Medulla oblongata (tissue), 1 donor: ENCODE results near the gene GRIN2C.

Experiments used
- DNase-seq: peaks from one replicate; pipeline ENCODE4 v3.0.0-alpha.2; 2015; ENCODE audit errors: extremely low spot score

GRIN2C gene

DNA sequence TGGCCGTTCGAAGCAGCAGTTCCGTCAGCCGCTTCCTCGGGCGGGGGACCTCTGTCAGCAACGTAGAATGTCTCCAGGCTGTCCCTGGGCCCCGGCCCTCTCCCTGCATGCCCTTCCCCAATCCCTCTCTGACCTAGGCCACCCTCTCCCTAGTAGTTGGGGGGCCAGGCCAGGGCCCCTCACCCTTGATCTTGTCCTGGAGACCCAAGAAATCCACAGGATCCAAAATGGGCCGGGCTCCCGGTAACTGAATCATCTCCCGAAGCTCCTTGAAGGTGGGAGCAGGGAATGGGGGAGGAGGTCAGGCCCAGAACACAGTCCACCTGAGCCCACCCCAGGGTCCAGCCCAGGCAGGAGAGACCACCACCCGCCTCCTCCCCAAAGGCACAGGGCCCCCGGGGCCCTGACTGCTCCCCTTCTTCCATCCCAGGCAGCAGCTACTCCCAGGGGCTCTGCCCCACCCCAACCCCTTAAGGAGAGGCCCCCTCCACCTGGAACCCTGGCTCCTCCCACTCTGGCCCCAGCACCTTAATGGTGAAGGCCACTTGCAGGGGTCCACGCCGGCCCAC lies 4.7 kb upstream of the GRIN2C start:
- no peak for DNase-seq

DNA sequence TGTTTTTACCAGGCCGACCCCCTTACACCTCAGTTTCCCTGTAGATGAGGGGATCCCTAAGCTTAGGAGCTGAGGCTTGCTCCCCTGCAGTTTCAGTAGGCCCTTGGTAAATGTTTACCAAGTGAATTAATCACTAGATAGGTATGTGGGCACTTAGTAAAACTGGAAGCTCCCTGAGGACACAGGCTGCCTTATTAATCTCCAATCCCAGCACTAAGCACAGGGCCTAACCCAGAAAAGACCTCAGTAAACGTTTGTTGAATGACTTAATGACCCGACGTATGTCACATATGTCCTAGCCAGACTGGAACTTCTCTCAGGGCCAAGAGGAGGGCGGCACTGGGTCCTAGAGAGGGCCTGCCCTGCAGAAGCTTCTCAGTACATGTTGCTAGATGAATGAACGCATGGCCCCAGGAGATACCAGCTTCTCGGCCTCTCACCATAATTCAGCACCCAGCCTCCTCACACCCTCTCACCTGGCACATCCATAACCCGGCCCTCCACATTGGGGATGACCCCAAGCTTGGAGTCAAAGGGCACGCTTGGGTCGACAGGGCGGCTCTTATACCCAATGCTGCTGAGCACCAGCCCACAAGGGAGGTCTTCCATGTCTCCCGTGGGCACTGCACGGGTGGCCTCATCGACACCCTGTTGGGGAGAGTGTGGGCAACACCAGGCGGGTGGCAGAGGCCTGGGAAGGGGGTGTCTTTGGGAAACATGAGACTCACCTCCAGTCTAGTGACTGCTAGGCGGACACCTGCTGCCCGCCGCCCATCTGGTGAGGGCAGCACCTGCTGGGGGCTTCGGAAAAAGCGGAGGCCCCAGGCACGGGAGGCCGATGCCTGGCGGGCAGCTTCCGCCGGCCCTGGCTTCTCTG lies 4.0 kb upstream of the GRIN2C start:
- no peak for DNase-seq

DNA sequence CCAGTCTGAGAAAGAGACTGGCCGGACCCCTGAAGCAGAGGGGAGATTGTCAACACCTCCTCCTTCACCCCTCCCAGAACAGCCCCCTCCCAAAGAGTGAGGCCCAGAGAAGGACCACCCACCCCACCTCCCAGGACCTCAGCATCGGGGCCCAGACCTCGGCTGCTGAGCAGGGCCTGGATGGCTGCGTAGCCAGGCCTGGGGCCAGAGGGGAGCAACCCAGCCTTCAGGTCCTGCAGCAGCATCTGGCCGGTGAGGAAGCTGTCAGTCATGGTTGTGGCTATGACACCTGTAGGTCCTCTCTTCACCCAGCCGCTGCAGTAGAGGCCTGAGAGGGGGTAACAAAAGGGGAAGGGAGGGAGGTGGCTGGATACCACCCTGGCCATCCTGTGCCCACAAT lies 3.2 kb upstream of the GRIN2C start:
- DNase-seq = no peak

DNA sequence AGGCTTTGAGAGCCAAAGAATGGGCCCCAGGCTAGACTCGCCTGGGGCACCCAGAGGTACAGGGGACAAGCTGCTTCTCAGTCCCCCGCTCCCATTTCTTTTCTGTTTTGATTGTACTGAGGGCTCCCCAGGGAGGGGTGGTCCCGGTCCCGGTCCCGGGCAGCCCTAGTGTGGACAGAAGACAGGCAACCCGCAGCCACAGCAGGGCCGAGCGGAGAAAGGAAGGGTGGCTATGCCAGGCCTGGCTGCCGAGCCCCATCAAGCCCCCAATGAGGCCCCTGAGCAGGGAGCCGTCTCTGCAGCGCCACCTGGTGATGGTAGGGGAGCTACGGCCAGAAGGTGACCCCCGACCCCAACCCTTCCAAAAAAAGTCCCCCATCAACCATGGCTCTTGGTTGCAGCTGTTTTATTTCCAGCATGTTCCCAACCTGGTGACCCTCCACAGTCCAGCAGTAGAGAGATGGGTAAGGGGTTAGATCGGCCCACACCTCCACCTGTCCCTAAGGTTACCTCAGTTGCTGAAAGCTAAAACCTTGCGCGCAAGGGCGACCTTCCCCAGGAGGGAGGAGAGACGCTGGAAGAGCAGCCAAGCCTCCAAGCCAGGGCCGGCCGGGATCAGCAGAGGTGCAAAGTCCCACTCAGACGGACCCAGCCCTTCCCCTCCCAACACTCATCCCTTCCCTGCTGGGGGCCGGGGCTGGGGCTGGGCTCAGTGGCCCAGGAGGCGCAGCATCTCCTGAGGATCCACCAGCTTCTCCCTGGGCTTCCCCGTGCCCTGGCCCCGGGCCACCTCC lies 2.6 kb upstream of the GRIN2C start:
- DNase-seq = peak; percentile 88

DNA sequence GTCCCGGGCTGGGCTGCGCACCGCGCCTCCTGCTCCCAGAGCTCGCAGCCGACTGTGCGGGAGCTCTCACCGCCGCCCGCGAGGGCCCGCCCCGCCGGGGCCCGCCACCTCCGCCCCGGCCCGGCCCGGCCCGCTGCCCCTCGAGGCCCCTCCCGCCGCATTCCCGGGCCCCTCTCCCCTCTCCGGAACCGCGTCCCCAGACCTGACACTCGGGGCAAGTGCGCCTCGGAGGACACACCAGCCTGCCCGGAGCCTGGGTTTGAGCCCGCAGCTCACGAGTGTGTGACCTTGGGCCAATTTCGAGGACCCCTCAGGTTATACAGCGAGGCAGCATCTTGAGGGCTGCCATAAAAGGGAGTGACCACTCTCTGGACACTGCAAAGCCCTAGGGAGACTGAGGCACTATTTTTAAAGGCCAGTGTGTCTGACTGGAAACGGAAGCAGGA lies 2.0 kb upstream of the GRIN2C start:
- no peak for DNase-seq

DNA sequence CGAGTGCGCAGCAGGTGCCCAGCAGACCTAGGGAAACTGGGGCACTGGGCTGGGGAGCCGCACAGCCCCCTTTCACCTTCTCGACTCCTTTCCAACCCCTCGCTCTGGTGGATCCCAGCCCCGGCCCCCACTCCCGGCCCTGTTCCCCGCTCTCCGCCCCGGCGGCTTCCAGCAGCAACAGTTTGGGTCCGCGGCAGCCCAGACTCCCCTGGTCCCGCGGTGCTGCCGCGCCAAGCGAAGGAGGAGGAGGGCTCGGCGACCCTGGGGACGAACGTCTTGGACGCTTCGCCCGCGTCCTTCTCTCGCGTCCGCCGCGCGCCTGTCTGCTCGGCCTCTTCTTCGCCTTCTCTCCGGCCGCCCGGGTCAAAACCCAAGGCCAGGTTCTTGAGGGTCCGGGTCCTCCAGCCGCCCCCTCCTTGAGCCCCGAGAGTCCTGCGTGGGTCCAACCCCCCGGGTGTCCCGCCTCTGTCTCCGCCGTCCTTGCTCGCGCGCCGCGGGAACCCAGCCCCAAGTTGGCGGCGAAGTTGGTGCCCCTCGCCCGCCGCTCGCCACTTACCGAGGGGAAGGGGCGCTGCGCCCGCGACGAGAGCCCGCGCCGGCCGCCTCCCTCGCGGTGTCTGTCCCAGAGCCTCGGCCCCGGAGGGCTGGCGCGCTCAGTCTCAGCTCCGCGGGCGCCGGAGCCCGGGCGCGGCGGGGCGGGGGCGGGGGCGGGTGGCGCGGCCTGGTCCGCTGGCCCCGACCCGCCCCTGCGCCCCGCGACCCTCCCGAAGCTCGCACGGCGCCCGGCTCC lies 1.4 kb upstream of the GRIN2C start:
- DNase-seq = no peak

DNA sequence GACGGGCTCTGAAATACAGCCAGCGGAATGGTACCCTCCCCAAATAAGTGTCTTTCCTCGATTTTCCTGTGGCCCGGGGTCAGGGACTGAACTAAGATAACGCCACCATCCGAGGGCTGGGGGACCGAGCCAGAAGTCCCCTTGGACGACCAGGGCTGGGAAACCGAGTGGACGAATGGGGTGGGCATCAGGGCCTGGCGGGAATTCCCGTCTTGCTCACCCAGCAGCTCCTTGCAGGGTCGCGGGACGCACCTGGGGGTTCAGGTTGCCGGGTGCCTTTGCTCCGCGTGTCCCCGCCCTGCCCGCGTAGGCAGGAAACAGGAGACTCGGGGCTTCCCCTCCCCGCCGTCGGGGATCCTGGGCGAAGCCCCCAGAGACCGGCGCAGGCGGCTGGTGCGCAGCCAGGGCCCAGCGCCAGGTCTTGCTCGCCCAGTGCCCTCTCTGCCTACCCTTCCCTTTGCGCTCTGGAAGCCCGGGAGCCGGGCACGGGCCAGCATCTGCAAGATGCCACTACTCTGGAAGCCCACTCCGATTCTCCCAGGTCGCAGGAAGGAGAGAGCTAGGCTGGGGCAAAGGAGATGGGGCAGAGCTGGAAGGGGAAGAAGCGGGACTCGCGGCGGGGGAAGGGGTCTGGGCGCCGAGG lies 665 bp upstream of the GRIN2C start:
- no peak for DNase-seq

DNA sequence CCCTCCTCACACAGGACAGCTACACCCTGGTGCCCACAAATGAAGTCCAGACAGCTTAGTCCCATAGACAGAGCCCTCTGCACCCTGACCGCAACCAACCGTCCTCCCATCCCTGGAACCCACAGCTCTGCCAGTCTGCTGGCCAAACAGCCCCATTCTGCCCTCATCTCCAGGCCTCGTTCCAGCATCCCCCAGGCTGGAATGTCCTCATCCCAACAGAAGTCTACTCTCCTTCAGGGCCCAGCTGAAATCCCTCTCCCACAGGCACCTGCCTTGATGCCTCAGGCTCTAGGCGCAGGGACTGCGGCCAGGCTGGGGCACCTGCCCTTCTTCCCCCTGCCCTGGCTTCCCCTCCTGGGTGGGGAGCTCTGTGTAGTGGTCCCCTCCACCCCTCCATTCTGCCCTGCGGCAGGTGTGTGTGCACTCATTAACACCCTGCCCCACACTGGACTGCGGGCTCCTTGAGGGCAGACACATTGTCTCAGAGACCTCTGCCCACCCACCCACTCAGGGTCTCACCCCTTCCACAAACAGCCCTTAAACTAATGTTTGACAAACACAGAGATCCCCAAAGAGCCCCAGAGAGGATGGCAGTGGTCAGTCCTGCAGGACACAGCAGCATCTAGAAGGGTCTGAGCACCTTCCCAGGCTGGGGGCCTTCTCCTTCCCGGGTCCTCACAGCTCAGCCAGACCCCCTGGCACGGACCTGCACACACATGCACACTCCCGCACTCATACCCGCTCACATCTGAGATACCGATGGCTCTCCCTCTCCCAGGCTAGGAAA lies 820 bp downstream of the GRIN2C start:
- no peak for DNase-seq

DNA sequence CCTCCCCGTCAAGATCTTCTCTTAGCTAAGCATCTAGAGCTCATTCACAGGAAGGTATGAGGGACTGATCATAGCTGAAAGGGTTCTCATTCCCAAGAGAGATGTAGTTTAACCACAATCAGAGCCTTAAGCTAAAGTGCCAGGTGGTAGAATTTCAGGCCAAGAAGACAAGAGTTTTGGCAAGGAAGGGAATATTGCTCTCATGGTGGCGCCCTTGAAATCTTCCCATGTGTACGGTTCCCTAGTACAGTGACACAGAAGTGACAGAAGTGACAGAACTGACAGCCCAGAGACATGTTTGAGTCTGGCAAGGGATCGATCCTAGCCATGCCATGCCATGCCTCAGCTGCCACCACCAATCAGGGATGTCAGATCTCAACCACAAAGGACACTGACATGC lies 2.5 kb downstream of the GRIN2C start:
- DNase-seq = no peak

DNA sequence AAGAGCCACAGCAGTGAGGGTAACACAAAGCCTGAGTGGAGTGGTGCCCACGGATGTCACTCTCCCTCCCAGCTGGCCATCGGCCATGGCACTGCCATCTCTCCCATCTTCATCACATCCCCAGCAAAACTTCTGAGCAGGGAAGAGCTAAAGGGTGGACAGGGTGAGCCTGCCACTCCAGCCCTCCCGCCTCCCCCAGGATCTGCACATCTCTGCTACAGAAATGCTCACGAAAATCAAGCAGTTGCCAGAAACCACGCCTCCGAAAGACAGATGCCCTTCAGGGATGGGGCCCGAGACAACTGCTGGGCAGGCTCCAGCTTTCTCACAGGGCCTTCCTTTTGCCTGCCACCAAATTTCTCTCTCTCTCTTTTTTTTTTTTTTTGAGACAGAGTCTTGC lies 3.6 kb downstream of the GRIN2C start:
- no peak for DNase-seq

DNA sequence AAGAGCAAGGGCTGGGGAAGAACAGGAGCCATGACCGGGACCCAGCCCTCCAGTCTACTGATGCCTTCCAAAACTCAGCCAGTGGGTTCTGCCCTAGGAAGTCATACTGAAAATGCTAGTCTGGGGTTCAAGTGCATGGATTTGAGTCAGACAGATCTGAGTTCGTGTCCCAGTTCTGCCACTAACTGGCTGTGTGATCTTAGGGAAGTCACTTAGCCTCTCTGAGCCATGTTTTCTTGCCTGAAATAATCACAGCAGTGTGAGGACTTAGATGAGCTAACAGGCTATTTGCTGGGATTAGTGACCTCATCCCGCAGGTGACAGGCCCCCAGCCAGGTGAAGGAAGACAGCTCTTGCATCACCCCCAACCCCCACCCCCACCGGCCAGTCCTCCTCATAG lies 4.4 kb downstream of the GRIN2C start:
- no peak for DNase-seq

DNA sequence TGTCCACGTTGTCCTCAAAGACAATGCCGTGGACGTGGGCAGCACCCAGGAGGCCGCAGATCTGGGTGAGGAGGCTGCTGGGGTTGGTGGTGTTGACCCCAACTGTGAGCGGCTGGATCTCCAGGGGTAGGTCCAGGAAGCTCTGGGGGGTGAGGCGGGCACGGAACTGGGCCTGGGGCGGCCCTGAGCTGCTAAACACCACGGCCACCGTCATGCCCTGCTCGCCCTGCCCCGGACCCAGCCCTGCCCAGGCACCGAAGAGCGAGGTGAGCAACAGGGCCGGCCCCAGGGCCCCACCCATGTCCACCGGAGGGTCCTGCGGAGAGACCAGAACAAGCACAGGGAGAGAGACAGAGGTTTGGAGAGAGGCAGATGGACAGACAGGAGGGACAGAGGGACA lies 4.9 kb downstream of the GRIN2C start:
- DNase-seq = no peak

DNA sequence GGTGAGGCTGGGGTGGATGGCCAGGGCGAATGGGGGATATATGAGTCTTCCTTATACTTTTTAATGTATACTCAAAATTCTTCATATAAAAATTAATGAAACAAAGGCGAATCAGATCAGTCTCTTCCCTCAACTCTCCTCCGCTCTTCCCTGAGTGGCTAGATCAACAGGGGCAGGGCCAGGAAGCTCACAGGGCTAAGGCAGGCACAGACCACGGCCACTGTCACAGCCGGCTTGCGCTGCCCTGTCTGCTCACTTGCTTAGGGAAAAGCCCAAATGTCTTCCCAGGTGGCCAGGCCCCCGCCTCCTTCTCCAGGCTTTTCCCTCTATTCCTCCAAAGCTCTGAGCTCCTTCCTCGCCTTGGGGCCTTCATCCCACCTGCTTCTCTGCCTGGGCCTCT lies 6.0 kb downstream of the GRIN2C start:
- no peak for DNase-seq

DNA sequence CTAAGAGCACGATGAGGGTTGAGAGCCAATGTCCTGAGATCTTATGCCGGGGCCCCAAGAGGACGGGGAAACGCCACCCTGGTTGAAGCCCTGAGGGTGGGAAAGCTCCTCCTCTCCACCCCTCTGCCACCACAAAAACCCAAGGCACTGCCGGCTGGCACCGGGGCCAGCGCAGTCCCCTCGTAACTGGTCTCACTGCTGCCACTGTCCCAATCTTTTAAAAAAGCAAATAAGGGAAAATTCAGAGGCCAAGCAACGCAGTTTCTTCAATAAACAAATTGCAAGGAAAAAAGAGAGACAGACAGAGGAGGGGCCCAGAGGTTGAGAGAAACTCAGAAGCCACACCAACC lies 6.7 kb downstream of the GRIN2C start:
- DNase-seq = no peak

DNA sequence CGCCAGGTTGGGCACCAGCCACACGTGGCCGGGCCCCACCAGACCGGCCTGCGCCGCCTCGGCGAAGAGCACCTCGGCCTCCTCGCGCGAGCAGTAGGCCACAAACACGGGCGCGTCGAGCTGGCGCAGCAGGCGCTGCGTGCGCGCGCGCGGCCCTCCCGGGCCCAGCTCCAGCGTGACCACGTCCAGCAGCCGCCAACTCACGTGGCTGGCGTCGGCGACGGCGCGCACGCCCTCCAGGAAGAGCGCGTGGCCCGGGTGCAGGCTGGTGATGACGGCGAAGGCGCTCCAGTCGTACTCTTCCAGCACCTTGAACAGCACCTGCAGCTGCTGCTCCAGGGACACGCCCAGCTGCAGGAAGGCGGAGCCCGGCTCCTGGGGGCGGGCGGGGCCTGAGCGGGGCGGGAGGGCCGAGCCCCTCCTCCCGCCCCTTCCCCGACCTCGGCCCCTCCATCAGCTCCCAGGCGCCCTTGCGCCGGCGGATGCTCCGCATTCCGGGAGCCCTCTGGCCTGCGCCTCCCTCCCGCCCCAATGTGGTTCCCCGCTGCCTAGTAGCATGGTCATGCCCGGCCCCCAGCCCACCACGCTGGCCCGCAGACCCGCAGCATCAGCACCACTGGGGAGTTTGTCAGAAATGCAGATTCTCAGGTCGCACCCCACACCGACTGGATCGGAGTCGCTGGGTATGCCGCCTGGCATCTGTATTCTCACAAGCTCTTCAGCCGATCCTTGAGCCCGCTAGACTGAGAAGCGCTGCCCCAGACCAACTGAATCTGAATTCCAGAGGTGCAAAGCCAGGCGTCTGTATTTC lies 7.2 kb downstream of the GRIN2C start:
- no peak for DNase-seq

DNA sequence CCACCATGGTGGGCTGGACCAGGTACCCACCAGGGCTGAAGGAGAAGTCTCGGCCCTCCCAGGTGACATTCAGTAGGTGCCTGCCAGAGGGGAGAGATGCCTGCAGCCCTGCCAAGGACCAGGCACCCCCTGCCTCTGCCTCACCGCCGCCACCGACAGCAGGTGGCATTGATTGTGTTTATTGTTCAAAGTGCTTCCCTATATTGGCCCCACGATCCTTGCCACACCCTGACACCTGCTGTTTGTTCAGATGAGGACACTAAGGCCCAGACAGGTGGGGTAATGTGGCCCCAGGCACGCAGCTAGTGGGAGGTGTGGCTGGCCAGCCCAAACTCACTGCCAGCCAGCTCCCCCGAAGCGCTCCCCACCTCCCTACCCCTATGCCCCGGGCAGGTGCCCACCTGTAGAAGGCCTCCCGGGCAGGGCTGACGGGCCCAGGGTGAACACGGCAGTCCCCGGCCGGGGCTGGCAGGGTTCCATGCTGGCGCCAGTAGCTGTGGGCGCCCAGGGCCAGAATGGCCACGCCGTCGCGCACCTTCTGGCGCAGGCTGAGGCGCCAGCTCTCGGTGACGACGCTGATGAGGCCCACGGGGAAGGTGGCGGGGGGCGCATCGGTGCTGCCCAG lies 8.0 kb downstream of the GRIN2C start:
- DNase-seq = no peak

DNA sequence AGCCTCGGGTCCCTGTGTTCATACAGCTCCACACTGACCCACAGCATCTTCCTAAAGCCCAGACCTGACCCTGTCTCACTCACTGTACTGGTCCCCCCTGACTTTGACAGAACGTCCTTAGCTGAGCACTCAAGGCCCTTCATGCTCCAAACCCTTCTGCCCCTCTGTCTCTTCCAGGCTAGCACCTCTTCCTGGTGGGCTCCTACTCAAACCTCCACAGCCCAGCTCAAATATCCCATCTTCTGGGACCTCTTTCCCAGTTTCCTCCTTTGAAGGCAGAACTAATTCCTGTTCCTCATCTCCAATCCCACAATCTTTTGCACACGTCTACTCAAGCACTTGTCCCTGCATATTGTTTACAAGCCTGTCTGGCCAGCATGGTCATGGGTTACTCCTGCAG lies 8.8 kb downstream of the GRIN2C start:
- no peak for DNase-seq

DNA sequence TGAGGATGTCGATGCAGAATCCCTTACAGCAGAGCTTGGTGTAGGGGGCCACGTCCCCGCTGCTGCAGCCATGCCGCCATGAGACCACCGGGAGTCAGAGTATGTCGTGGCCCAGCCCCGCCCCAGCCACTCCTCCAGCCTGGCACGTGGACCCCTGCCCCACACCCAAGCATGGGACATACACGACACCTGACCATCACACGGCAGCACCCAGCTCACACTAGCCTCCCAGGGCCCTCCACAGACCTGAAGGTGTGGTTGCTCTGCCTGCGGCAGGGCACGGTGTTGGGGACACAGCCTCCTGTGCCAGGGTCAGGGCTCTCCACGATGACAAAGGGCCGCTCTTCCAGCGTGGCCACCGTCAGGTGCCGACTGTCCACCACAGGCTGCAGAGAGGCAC lies 9.4 kb downstream of the GRIN2C start:
- no peak for DNase-seq

DNA sequence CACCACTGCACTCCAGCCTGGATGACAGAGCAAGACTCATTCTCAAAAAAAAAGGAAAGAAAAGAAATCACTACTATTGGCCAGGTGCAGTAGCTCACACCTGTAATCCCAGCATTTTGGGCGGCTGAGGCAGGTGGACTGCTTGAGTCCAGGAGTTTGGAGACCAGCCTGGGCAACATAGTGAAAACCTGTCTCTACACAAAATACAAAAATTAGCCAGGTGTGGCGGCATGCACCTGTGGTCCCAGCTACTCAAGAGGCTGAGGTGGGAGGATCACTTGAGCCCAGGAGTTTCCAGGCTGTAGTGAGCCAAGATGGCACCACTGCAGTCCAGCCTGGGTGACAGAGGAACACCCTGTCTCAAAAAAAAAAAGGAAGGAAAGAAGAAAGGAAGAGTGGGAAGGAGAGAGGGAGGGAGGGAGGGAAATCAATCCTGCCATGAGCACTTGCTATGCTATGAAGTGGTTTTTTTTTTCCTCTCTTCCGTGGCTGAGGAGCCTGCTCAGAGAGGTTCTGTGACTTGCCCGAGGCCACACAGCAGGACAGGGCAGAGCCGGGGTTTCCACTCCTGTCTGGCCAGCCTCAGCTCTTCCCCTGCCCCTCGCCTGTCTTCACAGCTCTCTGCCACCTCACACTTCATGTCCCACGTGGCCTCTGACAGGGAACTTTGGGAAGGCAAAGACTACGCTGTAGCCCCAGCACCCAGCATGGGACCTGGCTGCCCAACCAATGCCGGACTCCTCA lies 10.9 kb downstream of the GRIN2C start:
- no peak for DNase-seq
